ENCODE measurements around the gene GARIN5B. TPM values are rescaled to one million over a fixed set of nuclear protein-coding genes. Genes with fewer than 3 reads are reported as not detected.

Gene GARIN5B
- total RNA-seq, 1 experiment from 2014 or later = not detected

DNA sequence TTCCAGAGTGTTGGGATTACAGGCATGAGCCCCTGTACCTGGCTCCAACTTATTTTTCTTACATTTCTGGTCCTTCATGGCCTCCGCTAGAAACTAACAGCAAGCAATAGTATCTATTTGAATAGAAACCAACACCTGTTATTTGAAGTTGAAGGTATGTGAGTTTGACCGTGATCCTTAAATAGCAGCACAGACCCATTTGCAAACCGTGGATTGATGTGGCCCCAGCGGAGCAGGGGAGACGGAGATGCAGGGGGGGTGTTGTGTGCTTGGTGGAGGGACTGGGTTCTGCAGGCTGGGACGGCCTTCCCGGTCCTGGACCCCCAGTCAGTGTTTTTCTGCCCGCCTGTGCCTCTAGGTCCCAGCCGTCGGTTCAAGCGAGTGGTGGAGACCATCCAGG lies 54.8 kb downstream of the GARIN5B start:
- TF ChIP-seq, protein P1, sequence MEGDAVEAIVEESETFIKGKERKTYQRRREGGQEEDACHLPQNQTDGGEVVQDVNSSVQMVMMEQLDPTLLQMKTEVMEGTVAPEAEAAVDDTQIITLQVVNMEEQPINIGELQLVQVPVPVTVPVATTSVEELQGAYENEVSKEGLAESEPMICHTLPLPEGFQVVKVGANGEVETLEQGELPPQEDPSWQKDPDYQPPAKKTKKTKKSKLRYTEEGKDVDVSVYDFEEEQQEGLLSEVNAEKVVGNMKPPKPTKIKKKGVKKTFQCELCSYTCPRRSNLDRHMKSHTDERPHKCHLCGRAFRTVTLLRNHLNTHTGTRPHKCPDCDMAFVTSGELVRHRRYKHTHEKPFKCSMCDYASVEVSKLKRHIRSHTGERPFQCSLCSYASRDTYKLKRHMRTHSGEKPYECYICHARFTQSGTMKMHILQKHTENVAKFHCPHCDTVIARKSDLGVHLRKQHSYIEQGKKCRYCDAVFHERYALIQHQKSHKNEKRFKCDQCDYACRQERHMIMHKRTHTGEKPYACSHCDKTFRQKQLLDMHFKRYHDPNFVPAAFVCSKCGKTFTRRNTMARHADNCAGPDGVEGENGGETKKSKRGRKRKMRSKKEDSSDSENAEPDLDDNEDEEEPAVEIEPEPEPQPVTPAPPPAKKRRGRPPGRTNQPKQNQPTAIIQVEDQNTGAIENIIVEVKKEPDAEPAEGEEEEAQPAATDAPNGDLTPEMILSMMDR (conservative IDR thresholded peaks at IDR 0.05; ENCODE audit: low read depth, low read length) = no peak
- TF ChIP-seq EZH2 (IDR thresholded peaks at IDR 0.05; ENCODE audit: borderline replicate concordance, low read depth, low read length, poor library complexity, severe bottlenecking) = no peak
- no peak for DNase-seq (ENCODE audit: low spot score)
- peaks cover 41% of the 10 kb centered on the region for H3K36me3 ChIP-seq (ENCODE audit: insufficient read depth, low read length, poor library complexity, severe bottlenecking)
- ChIA-PET CTCF (no interaction called here), POLR2A (ENCODE audit: low non-redundant PET) (no interaction called here)
- no peaks in the 10 kb centered on the region for H3K4me1 ChIP-seq (ENCODE audit: insufficient read depth, low read length, poor library complexity, severe bottlenecking)
- no peaks in the 10 kb centered on the region for H3K9me3 ChIP-seq (ENCODE audit: low read depth, low read length, poor library complexity, severe bottlenecking)
- H3K27me3 ChIP-seq (replicated peaks; ENCODE audit: insufficient read depth, low read depth, low read length, poor library complexity) = no peaks in the 10 kb centered on the region
- no peak overlapping the region for H3K27ac ChIP-seq (ENCODE audit: low read depth, low read length, poor library complexity, severe bottlenecking)
- H3K4me3 ChIP-seq (ENCODE audit: low read depth, low read length, poor library complexity, severe bottlenecking) = no peak overlapping the region
- BruUV-seq (replicated peaks) = no TSS peak
- intact Hi-C loops (cut with micrococcal nuclease; ENCODE audit: unreplicated experiment) = loop anchor here (10.0 kb wide), 1 partner anchor 77 kb away; the partner anchor contains the start of genes RPL28 and TMEM238

- DNase-seq (ENCODE audit: low spot score) = no peak
- H3K27me3 ChIP-seq (replicated peaks; ENCODE audit: insufficient read depth, low read depth, low read length, poor library complexity) = no peaks in the 10 kb centered on the region
- POLR2A ChIA-PET (ENCODE audit: low non-redundant PET) = interaction anchor here (0.7 kb wide), 1 partner anchor 77 kb away, joined by 3 read pairs; no protein-coding TSS in a partner anchor
- H3K4me1 ChIP-seq (ENCODE audit: insufficient read depth, low read length, poor library complexity, severe bottlenecking) = no peaks in the 10 kb centered on the region
- no peaks in the 10 kb centered on the region for H3K9me3 ChIP-seq (ENCODE audit: low read depth, low read length, poor library complexity, severe bottlenecking)
- TF ChIP-seq EZH2 (IDR thresholded peaks at IDR 0.05; ENCODE audit: borderline replicate concordance, low read depth, low read length, poor library complexity, severe bottlenecking) = no peak
- TF ChIP-seq, protein P1 (conservative IDR thresholded peaks at IDR 0.05; ENCODE audit: low read depth, low read length) = no peak
- H3K4me3 ChIP-seq (ENCODE audit: low read depth, low read length, poor library complexity, severe bottlenecking) = no peak overlapping the region
- CTCF ChIA-PET = interaction anchor here (0.6 kb wide), 1 partner anchor 15 kb away, joined by 5 read pairs; no protein-coding TSS in a partner anchor
- peaks cover 50% of the 10 kb centered on the region for H3K36me3 ChIP-seq (ENCODE audit: insufficient read depth, low read length, poor library complexity, severe bottlenecking)
- no peak overlapping the region for H3K27ac ChIP-seq (ENCODE audit: low read depth, low read length, poor library complexity, severe bottlenecking)
- intact Hi-C loops (cut with micrococcal nuclease; ENCODE audit: unreplicated experiment) = loop anchor here (10.0 kb wide), 1 partner anchor 78 kb away; the partner anchor contains the start of genes RPL28 and TMEM238
- BruUV-seq (replicated peaks) = no TSS peak
These were observed 56.3 kb downstream of the GARIN5B start for GRCh38 chr19:55306712-55307111.

GRCh38 chr19:55305983-55306562 lies 57.0 kb downstream of the GARIN5B start:
- Histone ChIP-seq H3K27ac (ENCODE audit: low read depth, low read length, poor library complexity, severe bottlenecking) (no peak overlapping the region), H3K4me1 (ENCODE audit: insufficient read depth, low read length, poor library complexity, severe bottlenecking) (peaks cover 4% of the 10 kb centered on the region), H3K36me3 (ENCODE audit: insufficient read depth, low read length, poor library complexity, severe bottlenecking) (peaks cover 50% of the 10 kb centered on the region), H3K9me3 (ENCODE audit: low read depth, low read length, poor library complexity, severe bottlenecking) (no peaks in the 10 kb centered on the region), H3K4me3 (ENCODE audit: low read depth, low read length, poor library complexity, severe bottlenecking) (no peak overlapping the region), H3K27me3 (replicated peaks; ENCODE audit: insufficient read depth, low read depth, low read length, poor library complexity) (no peaks in the 10 kb centered on the region)
- ChIA-PET POLR2A (ENCODE audit: low non-redundant PET) (no interaction called here), CTCF (interaction anchor here (0.5 kb wide), 1 partner anchor 867 kb away, joined by 4 read pairs; no protein-coding TSS in a partner anchor)
- TF ChIP-seq, protein P1 (conservative IDR thresholded peaks at IDR 0.05; ENCODE audit: low read depth, low read length) = no peak
- TF ChIP-seq EZH2 (IDR thresholded peaks at IDR 0.05; ENCODE audit: borderline replicate concordance, low read depth, low read length, poor library complexity, severe bottlenecking) = no peak
- intact Hi-C loops (cut with micrococcal nuclease; ENCODE audit: unreplicated experiment) = loop anchor here (10.0 kb wide), 1 partner anchor 79 kb away; the partner anchor contains the start of genes RPL28 and TMEM238
- BruUV-seq (replicated peaks) = no TSS peak
- no peak for DNase-seq (ENCODE audit: low spot score)
